Stomach (tissue), 9 donors: ENCODE measurements around the gene ATG4C. TPM values are rescaled to one million over a fixed set of nuclear protein-coding genes. Genes with fewer than 3 reads are reported as not detected.

Experiments used
- DNase-seq, 2 donors: peaks; one replicate each; pipeline versions ENCODE4 v3.0.0 to v3.0.0-alpha.2; 2013 to 2019
- H3K27ac ChIP-seq, 5 donors: fragments of 200-600 bp in 4 of 5; sonication (generic) in 4 of 5; one replicate each; pipeline ENCODE4 v1.5.1; 2013 to 2019; ENCODE audit warnings: mild to moderate bottlenecking in 1 of 5, moderate library complexity in 1 of 5
- H3K27me3 ChIP-seq, 3 donors: fragments of 200-600 bp; sonication (generic); one replicate each; pipeline ENCODE4 v1.5.1; 2017 to 2019; ENCODE audit warnings: mixed run types in 1 of 3
- H3K36me3 ChIP-seq, 4 donors: fragments of 200-600 bp; sonication (generic); 1 replicate in 3 of 4; 2 replicates in 1 of 4; pipeline ENCODE4 v1.5.1; 2016 to 2019
- H3K4me1 ChIP-seq, 4 donors: fragments of 200-600 bp; sonication (generic); one replicate each; pipeline ENCODE4 v1.5.1; 2016 to 2019
- H3K4me3 ChIP-seq, 4 donors: fragments of 200-600 bp; sonication (generic) in 3 of 4; one replicate each; pipeline ENCODE4 v1.5.1; 2016 to 2019; ENCODE audit warnings: mild to moderate bottlenecking in 1 of 4
- H3K9me3 ChIP-seq, 4 donors: fragments of 200-600 bp; sonication (generic); one replicate each; pipeline ENCODE4 v1.5.1; 2016 to 2019
- EP300 ChIP-seq: sonication (generic); formaldehyde crosslinking; IDR thresholded peaks from one replicate; pipeline ENCODE4 v1.6.1; 2017; ENCODE audit warnings: antibody characterized with exemption
- POLR2A ChIP-seq, 4 donors: fragments of 450-650 bp; IDR thresholded peaks; one replicate each; pipeline ENCODE4 v1.6.1; 2016; ENCODE audit warnings: antibody characterized with exemption in 4 of 4, control low read depth in 2 of 4, mild to moderate bottlenecking in 1 of 4, moderate library complexity in 1 of 4
- POLR2AphosphoS5 ChIP-seq, 3 donors: sonication (generic); formaldehyde crosslinking; IDR thresholded peaks; one replicate each; pipeline ENCODE4 v1.6.1; 2016; ENCODE audit warnings: antibody characterized with exemption in 3 of 3
- WGBS, 5 donors: extraction: QIAGEN DNeasy Blood & Tissue Kit in 3 of 5; methylation state at CpG; one replicate each; pipeline versions ENCODE4 v1.1.5 to v1.1.7; 2013 to 2018; 5-methylcytosine and 5-hydroxymethylcytosine counted together
- intact Hi-C: fragments of 100-400 bp; cut with DNase I; formaldehyde crosslinking; loops from one replicate; pipeline ENCODE4 v1.15.1; 2023; ENCODE audit warnings: low total_unique reads
- polyA plus RNA-seq, 3 donors: library from polyadenylated mRNA; stranded (reverse); fragments of 200-250 nt; gene quantifications; one replicate each; pipeline ENCODE4 v1.2.3, GENCODE V29; 2013
- total RNA-seq, 5 donors: library from RNA; depleted of rRNA; stranded (reverse); fragments of >200 nt; gene quantifications; one replicate each; pipeline versions ENCODE4 v1.1.0 to v1.2.3, GENCODE V29; 2014 to 2016
- TF ChIP-seq, protein P1 (sequence below), 7 experiments: fragments of 450-650 bp in 4 of 7; fragments of 200-600 bp in 3 of 7; sonication (generic) in 3 of 7; IDR thresholded peaks; one replicate each; pipeline ENCODE4 v1.5.1; 2016 to 2019; ENCODE audit warnings: antibody characterized with exemption in 7 of 7, control low read depth in 2 of 7, mild to moderate bottlenecking in 1 of 7
- donor health status: healthy with polysubstance abuse.
- donor health status: Bipolar disorder and iron deficiency.
- donor health status: healthy.

Gene ATG4C
- total and polyA plus RNA-seq, 8 donors, result 2.3 to 42.4 (median 6.9) TPM

DNA sequence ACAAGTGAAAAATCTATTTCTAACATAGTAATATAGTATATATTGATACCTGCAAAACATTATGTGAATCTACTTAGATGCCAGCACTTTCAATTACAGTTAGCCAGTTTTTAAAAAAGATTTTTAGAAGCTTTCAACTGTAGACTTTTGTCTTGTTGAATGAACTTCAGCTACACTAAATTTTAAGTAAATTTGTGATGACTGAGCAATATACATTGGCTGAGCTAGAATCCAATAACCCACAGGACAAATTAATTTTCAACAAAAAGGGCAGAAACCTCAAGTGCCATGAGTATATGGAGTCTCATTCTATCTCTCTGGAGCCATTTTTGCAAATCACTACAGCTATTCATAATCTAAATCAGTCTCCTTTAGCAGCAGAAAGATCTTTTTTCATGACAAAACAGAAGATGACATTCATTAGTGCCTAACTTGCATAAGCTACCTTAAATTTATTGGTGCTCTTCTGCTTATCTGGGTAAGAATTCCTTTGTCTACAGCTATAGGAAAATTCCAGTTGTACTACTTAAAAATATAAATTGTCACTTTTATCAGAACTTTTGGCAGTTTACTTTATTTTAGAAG, 100.3 kb downstream of the ATG4C start:
- H3K4me3 ChIP-seq, result no peak overlapping the region
- TF ChIP-seq POLR2AphosphoS5 (IDR thresholded peaks at IDR 0.05) (no peak), POLR2A (IDR thresholded peaks at IDR 0.05) (no peak), EP300 (no peak)
- TF ChIP-seq, protein P1, sequence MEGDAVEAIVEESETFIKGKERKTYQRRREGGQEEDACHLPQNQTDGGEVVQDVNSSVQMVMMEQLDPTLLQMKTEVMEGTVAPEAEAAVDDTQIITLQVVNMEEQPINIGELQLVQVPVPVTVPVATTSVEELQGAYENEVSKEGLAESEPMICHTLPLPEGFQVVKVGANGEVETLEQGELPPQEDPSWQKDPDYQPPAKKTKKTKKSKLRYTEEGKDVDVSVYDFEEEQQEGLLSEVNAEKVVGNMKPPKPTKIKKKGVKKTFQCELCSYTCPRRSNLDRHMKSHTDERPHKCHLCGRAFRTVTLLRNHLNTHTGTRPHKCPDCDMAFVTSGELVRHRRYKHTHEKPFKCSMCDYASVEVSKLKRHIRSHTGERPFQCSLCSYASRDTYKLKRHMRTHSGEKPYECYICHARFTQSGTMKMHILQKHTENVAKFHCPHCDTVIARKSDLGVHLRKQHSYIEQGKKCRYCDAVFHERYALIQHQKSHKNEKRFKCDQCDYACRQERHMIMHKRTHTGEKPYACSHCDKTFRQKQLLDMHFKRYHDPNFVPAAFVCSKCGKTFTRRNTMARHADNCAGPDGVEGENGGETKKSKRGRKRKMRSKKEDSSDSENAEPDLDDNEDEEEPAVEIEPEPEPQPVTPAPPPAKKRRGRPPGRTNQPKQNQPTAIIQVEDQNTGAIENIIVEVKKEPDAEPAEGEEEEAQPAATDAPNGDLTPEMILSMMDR (IDR thresholded peaks at IDR 0.05), result no peak
- H3K27ac ChIP-seq, result no peak overlapping the region
- DNase-seq, result no peak
- H3K36me3 ChIP-seq, result no peaks in the 10 kb centered on the region
- intact Hi-C loops, result no loop called here
- no peaks in the 10 kb centered on the region for H3K4me1 ChIP-seq
- H3K27me3 ChIP-seq, result peaks cover 0 to 17% (median 0%) of the 10 kb centered on the region in 3 donors
- peaks cover 0 to 19% (median 11%) of the 10 kb centered on the region in 4 donors for H3K9me3 ChIP-seq

DNA sequence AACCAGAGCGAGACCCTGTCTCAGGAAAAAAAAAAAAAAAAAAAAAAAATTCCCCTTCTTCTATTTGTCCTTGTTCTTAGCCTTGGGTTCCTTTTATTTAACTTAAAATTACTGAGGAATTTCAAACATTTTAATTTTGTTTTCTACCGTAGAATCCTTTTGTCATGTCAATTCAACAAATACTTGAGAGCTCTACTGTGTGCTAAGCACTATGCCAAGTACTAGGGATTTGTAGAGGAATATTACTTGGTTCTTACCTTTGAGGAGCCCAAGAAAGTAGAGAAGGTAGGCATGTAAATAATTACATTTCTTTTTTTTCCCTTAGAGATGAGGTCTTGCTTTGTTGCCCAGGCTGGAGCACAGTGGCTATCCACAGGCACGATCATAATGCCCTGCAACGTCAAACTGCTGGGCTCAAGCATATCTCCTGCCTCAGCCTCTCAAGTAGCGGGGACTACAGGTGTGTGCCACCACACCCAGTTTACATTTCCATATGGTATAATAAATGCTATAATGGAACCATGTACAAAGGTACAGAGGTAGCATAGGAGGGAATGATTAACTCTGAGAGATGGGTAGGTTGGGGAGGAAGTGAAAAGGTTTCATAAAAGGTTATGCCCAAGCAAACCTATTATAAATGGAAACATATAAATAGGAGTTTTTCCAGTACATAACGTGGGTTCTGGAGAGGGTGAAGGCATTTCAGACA, 104.0 kb downstream of the ATG4C start:
- Histone ChIP-seq H3K36me3 (no peaks in the 10 kb centered on the region), H3K27me3 (peaks cover 0 to 10% (median 0%) of the 10 kb centered on the region in 3 donors), H3K27ac (no peak overlapping the region), H3K4me3 (no peak overlapping the region), H3K9me3 (no peaks in the 10 kb centered on the region), H3K4me1 (no peaks in the 10 kb centered on the region)
- intact Hi-C loops, result no loop called here
- TF ChIP-seq, protein P1 (IDR thresholded peaks at IDR 0.05), result no peak
- TF ChIP-seq EP300 (no peak), POLR2A (IDR thresholded peaks at IDR 0.05) (no peak), POLR2AphosphoS5 (IDR thresholded peaks at IDR 0.05) (no peak)
- no peak for DNase-seq
- WGBS, 5 donors, result 79 to 88% (median 81%) methylated on average over 6 of the region's 6 CpGs

DNA sequence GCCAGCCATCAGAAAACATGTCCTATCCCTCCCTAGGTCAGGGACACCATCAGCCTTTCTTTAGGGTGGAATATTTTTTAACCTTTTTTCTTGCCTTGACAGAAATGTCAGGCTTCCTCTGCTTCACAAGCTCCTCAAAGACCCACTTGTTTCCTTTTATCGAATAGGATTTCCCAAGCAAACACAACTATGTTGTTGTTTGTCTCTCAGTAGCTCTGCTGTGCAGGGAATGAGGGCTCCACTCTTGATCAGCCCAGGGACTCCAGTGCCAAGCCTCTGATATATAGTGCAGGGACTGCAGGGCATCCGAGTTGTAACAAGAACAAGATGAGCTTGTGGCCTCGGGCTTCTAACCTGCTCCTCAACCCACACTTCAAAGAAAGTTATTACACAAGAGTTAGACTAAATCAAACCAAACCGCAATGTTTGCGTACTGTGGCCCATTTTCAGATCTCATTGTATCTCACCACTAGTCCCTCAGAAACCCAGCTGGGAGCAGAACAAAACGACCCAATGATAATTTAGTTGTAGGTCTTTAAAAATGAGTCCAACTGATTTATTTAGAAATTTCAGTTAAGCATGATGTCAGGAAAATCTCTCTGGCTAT, 108.1 kb downstream of the ATG4C start:
- no peak overlapping the region for H3K27ac ChIP-seq
- no peak overlapping the region for H3K4me3 ChIP-seq
- TF ChIP-seq POLR2A (IDR thresholded peaks at IDR 0.05) (no peak), POLR2AphosphoS5 (IDR thresholded peaks at IDR 0.05) (no peak), EP300 (no peak)
- TF ChIP-seq, protein P1 (IDR thresholded peaks at IDR 0.05), result no peak
- no peak for DNase-seq
- H3K9me3 ChIP-seq, result no peaks in the 10 kb centered on the region
- no peaks in the 10 kb centered on the region for H3K27me3 ChIP-seq
- no peaks in the 10 kb centered on the region for H3K36me3 ChIP-seq
- intact Hi-C loops, result no loop called here
- 70 to 80% (median 76%) methylated on average over 6 of the region's 6 CpGs for WGBS, 5 donors
- H3K4me1 ChIP-seq, result no peaks in the 10 kb centered on the region

DNA sequence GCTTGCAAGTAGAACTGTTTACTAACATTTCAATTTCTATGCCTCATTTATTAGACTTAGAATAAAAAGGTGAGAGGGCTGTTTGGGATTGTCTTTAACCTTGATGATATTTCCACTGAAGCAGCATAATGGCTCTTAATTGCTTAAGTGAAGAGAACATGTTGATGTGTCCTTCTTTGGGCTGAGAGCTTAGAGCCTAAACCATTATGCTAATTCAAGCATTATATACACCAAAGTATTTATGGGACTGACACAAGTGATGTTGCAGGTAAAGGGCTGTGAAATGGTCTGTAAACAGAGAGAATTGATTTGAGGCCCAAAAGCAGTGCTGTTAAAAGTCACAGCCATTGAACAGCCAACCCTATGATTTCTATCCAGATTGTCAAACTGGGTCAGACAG, 113.9 kb downstream of the ATG4C start:
- no peak for TF ChIP-seq POLR2A (IDR thresholded peaks at IDR 0.05)
- no peak for TF ChIP-seq POLR2AphosphoS5 (IDR thresholded peaks at IDR 0.05)
- no peak for TF ChIP-seq EP300
- TF ChIP-seq, protein P1 (IDR thresholded peaks at IDR 0.05), result no peak
- intact Hi-C loops, result no loop called here
- Histone ChIP-seq H3K9me3 (no peaks in the 10 kb centered on the region), H3K36me3 (no peaks in the 10 kb centered on the region), H3K4me3 (no peak overlapping the region), H3K27ac (no peak overlapping the region), H3K27me3 (no peaks in the 10 kb centered on the region), H3K4me1 (no peaks in the 10 kb centered on the region)
- DNase-seq, result peak in 1 of 2 donors; percentile 7
